Glutamatergic neuron (in vitro differentiated cells): ENCODE measurements around the gene NPFFR1. TPM values are rescaled to one million over a fixed set of nuclear protein-coding genes. Genes with fewer than 3 reads are reported as not detected.

Source experiments
- DNase-seq: peaks from one replicate; pipeline ENCODE4 v3.0.0; 2022
- H3K27ac Mint-ChIP-seq: one replicate; pipeline ENCODE4 v1.8.0; 2020; ENCODE audit warnings: mild to moderate bottlenecking, mixed read lengths, inconsistent platforms; ENCODE audit not compliant: unreplicated experiment
- H3K27me3 Mint-ChIP-seq: one replicate; pipeline ENCODE4 v1.8.0; 2020; ENCODE audit warnings: mild to moderate bottlenecking, moderate library complexity, mixed read lengths, inconsistent platforms; ENCODE audit not compliant: unreplicated experiment
- H3K36me3 Mint-ChIP-seq: one replicate; pipeline ENCODE4 v1.8.0; 2020; ENCODE audit warnings: mild to moderate bottlenecking, mixed read lengths, inconsistent platforms; ENCODE audit not compliant: unreplicated experiment
- H3K4me1 Mint-ChIP-seq: one replicate; pipeline ENCODE4 v1.8.0; 2020; ENCODE audit warnings: mild to moderate bottlenecking, low read depth, mixed read lengths, inconsistent platforms; ENCODE audit not compliant: unreplicated experiment
- H3K4me3 Mint-ChIP-seq: one replicate; pipeline ENCODE4 v1.8.0; 2020; ENCODE audit warnings: mild to moderate bottlenecking, mixed read lengths, inconsistent platforms; ENCODE audit not compliant: unreplicated experiment
- H3K9me3 Mint-ChIP-seq: one replicate; pipeline ENCODE4 v1.8.0; 2020; ENCODE audit warnings: mild to moderate bottlenecking, moderate library complexity, mixed read lengths, inconsistent platforms; ENCODE audit not compliant: unreplicated experiment
- CTCF ChIP-seq: fragments of 200-600 bp; sonication (generic); IDR thresholded peaks from one replicate; pipeline ENCODE4 v1.5.0; 2021; ENCODE audit not compliant: partially characterized antibody, unreplicated experiment
- total RNA-seq: library from RNA; stranded (reverse); fragmentation: NEBNext Ultra II Directional; extraction: Animal tissue kit (Norgen Biotek cat#: 25700); gene quantifications from one replicate; pipeline ENCODE4 v1.2.1, GENCODE V29; 2021; ENCODE audit not compliant: unreplicated experiment

The NPFFR1 gene
- total RNA-seq, 1 donor from 2014 or later = not detected

- Mint-ChIP-seq H3K36me3 (no peaks in the 10 kb centered on the region), H3K27me3 (no peaks in the 10 kb centered on the region), H3K27ac (no peak overlapping the region), H3K4me3 (no peak overlapping the region), H3K9me3 (no peaks in the 10 kb centered on the region), H3K4me1 (no peaks in the 10 kb centered on the region)
- TF ChIP-seq CTCF = no peak
- no peak for DNase-seq
Observed at GRCh38 chr10:70212879-70213278, 70.9 kb downstream of the NPFFR1 start.

GRCh38 chr10:70212277-70212676 is 71.5 kb downstream of the NPFFR1 start:
- no peak overlapping the region for H3K4me3 Mint-ChIP-seq
- no peaks in the 10 kb centered on the region for H3K9me3 Mint-ChIP-seq
- TF ChIP-seq CTCF = no peak
- no peaks in the 10 kb centered on the region for H3K4me1 Mint-ChIP-seq
- no peaks in the 10 kb centered on the region for H3K36me3 Mint-ChIP-seq
- H3K27me3 Mint-ChIP-seq = no peaks in the 10 kb centered on the region
- DNase-seq = no peak
- no peak overlapping the region for H3K27ac Mint-ChIP-seq

GRCh38 chr10:70206762-70207161 is 77.0 kb downstream of the NPFFR1 start:
- DNase-seq = no peak
- no peak overlapping the region for H3K4me3 Mint-ChIP-seq
- no peaks in the 10 kb centered on the region for H3K9me3 Mint-ChIP-seq
- TF ChIP-seq CTCF = no peak
- H3K27ac Mint-ChIP-seq = no peak overlapping the region
- H3K36me3 Mint-ChIP-seq = no peaks in the 10 kb centered on the region
- no peaks in the 10 kb centered on the region for H3K4me1 Mint-ChIP-seq
- H3K27me3 Mint-ChIP-seq = no peaks in the 10 kb centered on the region

- no peak for TF ChIP-seq CTCF
- no peak for DNase-seq
- no peak overlapping the region for H3K4me3 Mint-ChIP-seq
- no peaks in the 10 kb centered on the region for H3K9me3 Mint-ChIP-seq
- H3K4me1 Mint-ChIP-seq = no peaks in the 10 kb centered on the region
- no peaks in the 10 kb centered on the region for H3K36me3 Mint-ChIP-seq
- H3K27me3 Mint-ChIP-seq = no peaks in the 10 kb centered on the region
- no peak overlapping the region for H3K27ac Mint-ChIP-seq
Observed at GRCh38 chr10:70201105-70201504, 82.7 kb downstream of the NPFFR1 start.

DNA sequence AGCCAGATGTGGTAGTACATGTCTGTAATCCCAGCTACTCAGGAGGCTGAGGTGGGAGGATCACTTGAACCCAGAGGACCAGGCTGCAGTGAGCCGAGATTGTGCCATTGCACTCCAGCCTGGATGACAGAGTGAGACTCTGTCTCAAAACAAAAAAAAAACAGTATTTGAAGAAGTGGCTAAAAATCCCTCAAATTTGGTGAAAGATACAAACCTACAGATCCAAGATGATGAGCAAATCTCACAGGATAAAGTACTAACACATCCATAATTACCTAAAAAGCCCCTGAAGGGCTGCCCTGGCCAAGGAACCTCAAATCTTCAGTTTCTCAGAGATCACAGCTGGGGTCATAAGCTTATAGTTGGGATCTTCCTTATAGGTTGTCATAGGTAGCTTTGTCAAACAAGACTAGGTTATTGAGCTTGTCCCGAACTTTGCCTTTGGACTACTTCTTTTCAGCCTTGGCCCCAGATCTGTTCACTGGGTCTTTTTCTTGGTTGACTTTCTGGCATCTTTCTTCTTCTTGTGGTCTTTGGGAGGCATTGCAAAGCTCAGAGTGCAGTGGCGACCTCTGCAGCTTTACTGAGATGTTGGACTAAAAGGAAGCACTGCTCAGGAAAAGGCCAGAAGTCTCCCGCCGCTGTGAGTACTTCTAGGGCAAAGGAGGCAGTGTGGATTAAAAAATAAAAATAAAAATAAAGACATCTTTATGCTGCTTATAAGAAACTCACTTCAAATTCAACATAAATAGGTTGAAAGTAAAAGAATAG is 84.9 kb downstream of the NPFFR1 start:
- TF ChIP-seq CTCF = no peak
- no peak for DNase-seq

More for the DNA sequence above, 84.9 kb downstream of the NPFFR1 start:
- Mint-ChIP-seq H3K27ac (no peak overlapping the region), H3K4me1 (no peaks in the 10 kb centered on the region), H3K27me3 (no peaks in the 10 kb centered on the region), H3K36me3 (no peaks in the 10 kb centered on the region), H3K4me3 (no peak overlapping the region), H3K9me3 (no peaks in the 10 kb centered on the region)

Other genes starting within 250 kb of the NPFFR1 start
- gene MACROH2A2, start 231.2 kb downstream of the NPFFR1 start, total RNA-seq = 58.3 TPM
- 0.74 TPM for gene AIFM2, start 151.2 kb downstream of the NPFFR1 start, total RNA-seq
- gene TYSND1, start 137.3 kb downstream of the NPFFR1 start, total RNA-seq = 1.9 TPM
- gene SAR1A, start 113.5 kb downstream of the NPFFR1 start, total RNA-seq = 87.8 TPM
- 82.4 TPM for gene PPA1, start 50.6 kb downstream of the NPFFR1 start, total RNA-seq
- 24.0 TPM for gene LRRC20, start 98.6 kb upstream of the NPFFR1 start, total RNA-seq
- gene EIF4EBP2, start 120.1 kb upstream of the NPFFR1 start, total RNA-seq = 130 TPM
- not detected for gene NODAL, start 157.7 kb upstream of the NPFFR1 start, total RNA-seq
- gene PALD1, start 194.8 kb upstream of the NPFFR1 start, total RNA-seq = 15.5 TPM